Measurements from ENCODE around the gene SCFD2. TPM values are rescaled to one million over a fixed set of nuclear protein-coding genes. Genes with fewer than 3 reads are reported as not detected.
A peak's percentile ranks its signal among the peaks of the same experiment; 100 is the strongest.

Gene SCFD2
- total and polyA plus RNA-seq, 2 of the 8 experiments (the other 6 are each of a cell fraction or from before 2014, with no cell fraction given) = 6.2 to 10.2 TPM

GRCh38 chr4:53043891-53044650 lies 321.8 kb downstream of the SCFD2 start:
- no peak overlapping the region for H2BK12ac ChIP-seq (ENCODE audit: low read depth, low read length)
- H3K9ac ChIP-seq (replicated peaks in 1 of 4; ENCODE audit: extremely low read depth in 1 of 4, low read depth in 3 of 4, low read length in 3 of 4) = no peak overlapping the region
- H3K23me2 ChIP-seq (ENCODE audit: low read depth, low read length) = no peaks in the 10 kb centered on the region
- 79% methylated on average over 4 of the region's 4 CpGs; no CpG with 5 or more reads in 1 of the 2 experiments for whole genome bisulfite sequencing, 2 experiments (ENCODE audit: extremely low coverage in 1 of 2, insufficient coverage in 1 of 2, insufficient read length in 1 of 2, insufficient replicate concordance in 2 of 2, low coverage in 1 of 2, low lambda C conversion rate in 2 of 2, missing lambda C conversion rate in 1 of 2)
- H3K4me2 ChIP-seq (ENCODE audit: insufficient read depth in 1 of 2, low read depth in 2 of 2, low read length in 2 of 2) = no peak overlapping the region
- POLR2A ChIA-PET (ENCODE audit: partially characterized antibody) = no interaction called here
- 0 out of 2 replicates have a peak overlapping the region, but pooled peaks have one; percentile 33 for H2AFZ ChIP-seq (ENCODE audit: low read length)
- H4K5ac ChIP-seq (ENCODE audit: insufficient read length, low read depth, low read length) = no peak overlapping the region
- no peak overlapping the region for H2BK15ac ChIP-seq (ENCODE audit: low read length)
- no peaks in the 10 kb centered on the region for H4K20me1 ChIP-seq (replicated peaks in 1 of 2; ENCODE audit: control insufficient read depth in 1 of 2, insufficient read depth in 2 of 2, low read length in 2 of 2)
- H3K4me3 ChIP-seq (ENCODE audit: extremely low read depth in 1 of 4, insufficient read depth in 2 of 4, low read depth in 3 of 4, low read length in 4 of 4) = no peak overlapping the region; a peak in 1 of 8 replicates
- H3K14ac ChIP-seq (ENCODE audit: insufficient read length) = no peak overlapping the region
- H2BK120ac ChIP-seq (replicated peaks; ENCODE audit: low read depth, low read length) = no peak overlapping the region
- no peak overlapping the region for H3K56ac ChIP-seq (replicated peaks; ENCODE audit: insufficient read length, low read depth, low read length)
- no peak for DNase-seq (ENCODE audit: low read depth in 1 of 2, low spot score in 2 of 2)
- no peaks in the 10 kb centered on the region for H3K27me3 ChIP-seq (replicated peaks in 1 of 4; ENCODE audit: control insufficient read depth in 3 of 4, extremely low read depth in 1 of 4, insufficient read depth in 3 of 4, low read length in 3 of 4)
- no peak overlapping the region for H4K91ac ChIP-seq (replicated peaks; ENCODE audit: insufficient read length, low read length)
- H3K18ac ChIP-seq (ENCODE audit: extremely low read depth, low read length) = no peak overlapping the region
- no peak overlapping the region for H2AK5ac ChIP-seq (ENCODE audit: low read depth, low read length)
- H2BK20ac ChIP-seq (ENCODE audit: low read length) = no peak overlapping the region
- H3K9me3 ChIP-seq (ENCODE audit: insufficient read depth in 2 of 2, low read depth in 1 of 2, low read length in 1 of 2) = no peaks in the 10 kb centered on the region
- H2BK5ac ChIP-seq (ENCODE audit: low read depth, low read length) = no peak overlapping the region
- H3K36me3 ChIP-seq (ENCODE audit: control insufficient read depth in 2 of 4, insufficient read depth in 4 of 4, low read length in 3 of 4) = no peaks in the 10 kb centered on the region
- no peaks in the 10 kb centered on the region for H3K4me1 ChIP-seq (replicated peaks in 1 of 4; ENCODE audit: control insufficient read depth in 3 of 4, insufficient read depth in 4 of 4, low read length in 3 of 4)
- no peak for FAIRE-seq
- H3K23ac ChIP-seq (ENCODE audit: insufficient read length) = no peak overlapping the region
- no peak overlapping the region for H3K4ac ChIP-seq (replicated peaks; ENCODE audit: insufficient read length, low read depth, low read length)
- H3K79me1 ChIP-seq (ENCODE audit: low read depth, low read length) = no peaks in the 10 kb centered on the region
- H3K79me2 ChIP-seq (ENCODE audit: control insufficient read depth in 1 of 2, insufficient read depth in 2 of 2, low read length in 2 of 2) = no peaks in the 10 kb centered on the region
- H3K27ac ChIP-seq (ENCODE audit: low read depth, low read length) = no peak overlapping the region
- H4K8ac ChIP-seq (ENCODE audit: extremely low read depth, insufficient read depth, low read length) = peak overlapping the region; percentile 18; the same call in 1 of the 2 replicates
- CTCF ChIA-PET (ENCODE audit: partially characterized antibody) = interaction anchor here (0.6 kb wide), 1 partner anchor 13 kb away, joined by 3 read pairs; no protein-coding TSS in a partner anchor
- TF ChIP-seq CTCF (IDR thresholded peaks at IDR 0.05; ENCODE audit: control extremely low read depth in 1 of 3, insufficient read depth in 1 of 3, low read depth in 1 of 3, low read length in 3 of 3) = no peak
- no peak for TF ChIP-seq ATF2 (IDR thresholded peaks at IDR 0.05; ENCODE audit: low read length)
- TF ChIP-seq CEBPB (IDR thresholded peaks at IDR 0.05; ENCODE audit: low read depth, low read length) = no peak
- no peak for TF ChIP-seq BCL11A (IDR thresholded peaks at IDR 0.05; ENCODE audit: low read depth in 2 of 2, low read length in 2 of 2)
- TF ChIP-seq RAD21 (IDR thresholded peaks at IDR 0.05 in 1 of 2, conservative IDR thresholded peaks at IDR 0.05 in 1 of 2; ENCODE audit: low read depth in 2 of 2, low read length in 2 of 2) = no peak
- no peak for TF ChIP-seq NRF1 (IDR thresholded peaks at IDR 0.05; ENCODE audit: low read depth, low read length)
- no peak for TF ChIP-seq HDAC2 (IDR thresholded peaks at IDR 0.05; ENCODE audit: borderline replicate concordance in 1 of 2, low read depth in 2 of 2, low read length in 2 of 2)

Measured in H1 (cell line).